Kidney epithelial cell (primary cell): ENCODE measurements around the gene RLF. TPM values are rescaled to one million over a fixed set of nuclear protein-coding genes. Genes with fewer than 3 reads are reported as not detected.

ENCODE experiments used
- DNase-seq: peaks from one replicate; pipeline ENCODE4 v3.0.0-alpha.2; 2010; ENCODE audit warnings: low read depth
- H3K27me3 ChIP-seq: 2 replicates; pipeline ENCODE4 v1.6.0; 2011; ENCODE audit warnings: low read length; ENCODE audit not compliant: control insufficient read depth, insufficient read depth
- H3K36me3 ChIP-seq: 2 replicates; pipeline ENCODE4 v1.5.1; 2011; ENCODE audit warnings: low read length; ENCODE audit not compliant: control insufficient read depth, insufficient read depth
- H3K4me3 ChIP-seq: 2 replicates; pipeline ENCODE4 v1.5.1; 2011; ENCODE audit warnings: low read depth, mild to moderate bottlenecking, control low read depth, low read length
- CTCF ChIP-seq: IDR thresholded peaks from 2 replicates; pipeline ENCODE4 v1.5.1; 2011; ENCODE audit warnings: mild to moderate bottlenecking, moderate library complexity, low read length, control low read depth, inconsistent platforms; ENCODE audit not compliant: insufficient read depth, poor library complexity, severe bottlenecking
- total RNA-seq: library from RNA; depleted of rRNA; stranded (reverse); fragments of >200 nt; gene quantifications from 2 replicates; pipeline ENCODE4 v1.2.3, GENCODE V29; 2015

The RLF gene
- total RNA-seq, 1 donor from 2014 or later = 14.0 TPM

GRCh38 chr1:40178200-40178599 is 17.0 kb downstream of the RLF start:
- Histone ChIP-seq H3K27me3 (no peaks in the 10 kb centered on the region), H3K36me3 (no peaks in the 10 kb centered on the region), H3K4me3 (no peak overlapping the region)
- DNase-seq = no peak
- no peak for TF ChIP-seq CTCF

GRCh38 chr1:40179496-40180089 is 18.4 kb downstream of the RLF start:
- Histone ChIP-seq H3K36me3 (no peaks in the 10 kb centered on the region), H3K27me3 (no peaks in the 10 kb centered on the region), H3K4me3 (no peak overlapping the region)
- DNase-seq = no peak
- no peak for TF ChIP-seq CTCF

GRCh38 chr1:40183055-40183710 is 22.0 kb downstream of the RLF start:
- no peak for DNase-seq

GRCh38 chr1:40184193-40184592 is 23.0 kb downstream of the RLF start:
- no peak overlapping the region for H3K4me3 ChIP-seq
- no peaks in the 10 kb centered on the region for H3K27me3 ChIP-seq
- TF ChIP-seq CTCF = no peak
- no peak for DNase-seq
- H3K36me3 ChIP-seq = no peaks in the 10 kb centered on the region

More at GRCh38 chr1:40183055-40183710, 22.0 kb downstream of the RLF start:
- H3K36me3 ChIP-seq = no peaks in the 10 kb centered on the region
- H3K27me3 ChIP-seq = no peaks in the 10 kb centered on the region
- TF ChIP-seq CTCF = peak; percentile 27
- H3K4me3 ChIP-seq = no peak overlapping the region

GRCh38 chr1:40185951-40186864 is 25.0 kb downstream of the RLF start:
- no peak for TF ChIP-seq CTCF
- Histone ChIP-seq H3K27me3 (no peaks in the 10 kb centered on the region), H3K4me3 (no peak overlapping the region), H3K36me3 (no peaks in the 10 kb centered on the region)
- no peak for DNase-seq
